DOHH2 (cell line): Measurements from ENCODE around the gene CDKAL1.

Experiments used
- H3F3A ChIP-seq: fragments of 200-600 bp; sonication (generic), shearing (Covaris generic); 2 replicates; pipeline ENCODE4 v1.6.0; 2016; ENCODE audit warnings: antibody characterized with exemption, mild to moderate bottlenecking; ENCODE audit not compliant: control insufficient read depth, insufficient read depth
- H3K27ac ChIP-seq: fragments of 200-600 bp; sonication (generic); 2 replicates; pipeline ENCODE4 v1.5.1; 2014; ENCODE audit warnings: low read depth, mild to moderate bottlenecking, low read length, moderate library complexity
- H3K27me3 ChIP-seq: fragments of 200-600 bp; sonication (generic); 2 replicates; pipeline ENCODE4 v1.6.1; 2014; ENCODE audit warnings: mild to moderate bottlenecking, low read length, mixed read lengths; ENCODE audit not compliant: control insufficient read depth
- H3K36me3 ChIP-seq: fragments of 200-600 bp; sonication (generic); 2 replicates; pipeline ENCODE4 v1.6.1; 2014; ENCODE audit warnings: mild to moderate bottlenecking, low read length, moderate library complexity, mixed read lengths; ENCODE audit not compliant: control insufficient read depth
- H3K4me1 ChIP-seq: fragments of 200-600 bp; sonication (generic); 2 replicates; pipeline ENCODE4 v1.6.1; 2014; ENCODE audit warnings: mild to moderate bottlenecking, low read length, mixed read lengths; ENCODE audit not compliant: control insufficient read depth
- H3K4me2 ChIP-seq: fragments of 200-600 bp; sonication (generic); 2 replicates; pipeline ENCODE4 v1.6.0; 2014; ENCODE audit warnings: mild to moderate bottlenecking, low read length, moderate library complexity
- H3K4me3 ChIP-seq: fragments of 200-600 bp; sonication (generic); 2 replicates; pipeline ENCODE4 v1.5.1; 2014; ENCODE audit warnings: mild to moderate bottlenecking, low read length, mixed read lengths
- H3K79me2 ChIP-seq: fragments of 200-600 bp; sonication (generic); 2 replicates; pipeline ENCODE4 v1.6.1; 2014; ENCODE audit warnings: mild to moderate bottlenecking, low read length, mixed read lengths; ENCODE audit not compliant: control insufficient read depth
- H3K9me2 ChIP-seq: fragments of 200-600 bp; sonication (generic); replicated peaks from 2 replicates; pipeline ENCODE4 v1.6.1; 2014; ENCODE audit warnings: mild to moderate bottlenecking, low read length, mixed read lengths; ENCODE audit not compliant: control insufficient read depth
- H3K9me3 ChIP-seq: fragments of 200-600 bp; sonication (generic); 2 replicates; pipeline ENCODE4 v1.6.1; 2014; ENCODE audit warnings: antibody characterized with exemption, low read length, mixed read lengths; ENCODE audit not compliant: control insufficient read depth, insufficient read depth
- H4K20me1 ChIP-seq: fragments of 200-600 bp; sonication (generic); 2 replicates; pipeline ENCODE4 v1.6.0; 2014; ENCODE audit warnings: low read depth, mild to moderate bottlenecking, antibody characterized with exemption, low read length, moderate library complexity; ENCODE audit not compliant: control insufficient read depth, insufficient read depth
- EZH2phosphoT487 ChIP-seq: fragments of 200-600 bp; sonication (generic); IDR thresholded peaks from 2 replicates; pipeline ENCODE4 v1.6.1; 2017; ENCODE audit warnings: borderline replicate concordance, mild to moderate bottlenecking, antibody characterized with exemption, low read length, moderate library complexity, mixed read lengths
- TF ChIP-seq, protein P1 (sequence below): fragments of 200-600 bp; sonication (generic); IDR thresholded peaks from one replicate; pipeline ENCODE4 v1.5.1; 2014; ENCODE audit warnings: antibody characterized with exemption, mild to moderate bottlenecking, low read depth, low read length; ENCODE audit not compliant: poor library complexity, severe bottlenecking

Gene CDKAL1

DNA sequence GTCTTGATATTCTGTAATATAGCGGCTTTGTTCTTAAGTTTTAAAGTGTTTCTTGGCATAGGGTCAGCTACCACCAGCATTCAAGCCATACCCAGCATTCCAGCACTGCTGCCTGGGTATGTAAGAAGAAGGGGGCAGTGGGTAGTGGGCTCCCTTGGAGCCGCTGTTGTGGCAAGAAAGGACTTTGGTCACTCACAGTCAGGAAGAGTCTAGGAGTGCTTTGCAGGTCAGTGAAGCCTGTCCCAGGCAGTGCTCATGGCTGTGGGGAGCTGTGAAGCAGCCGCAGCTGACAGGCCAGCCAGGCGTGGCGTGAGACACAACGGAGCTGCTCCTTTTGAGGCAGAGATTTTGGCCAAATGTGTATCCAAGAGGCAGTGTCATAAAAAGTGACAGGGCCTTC, 512.0 kb downstream of the CDKAL1 start:
- Histone ChIP-seq H3K36me3 (no peaks in the 10 kb centered on the region), H3K9me3 (no peaks in the 10 kb centered on the region), H3K27ac (no peak overlapping the region), H3K27me3 (no peaks in the 10 kb centered on the region), H3K4me3 (no peak overlapping the region), H3K79me2 (no peaks in the 10 kb centered on the region), H3K4me1 (no peaks in the 10 kb centered on the region), H3K4me2 (no peak overlapping the region), H3K9me2 (no peaks in the 10 kb centered on the region), H4K20me1 (no peaks in the 10 kb centered on the region), H3F3A (no peaks in the 10 kb centered on the region)
- TF ChIP-seq EZH2phosphoT487: no peak
- TF ChIP-seq, protein P1, sequence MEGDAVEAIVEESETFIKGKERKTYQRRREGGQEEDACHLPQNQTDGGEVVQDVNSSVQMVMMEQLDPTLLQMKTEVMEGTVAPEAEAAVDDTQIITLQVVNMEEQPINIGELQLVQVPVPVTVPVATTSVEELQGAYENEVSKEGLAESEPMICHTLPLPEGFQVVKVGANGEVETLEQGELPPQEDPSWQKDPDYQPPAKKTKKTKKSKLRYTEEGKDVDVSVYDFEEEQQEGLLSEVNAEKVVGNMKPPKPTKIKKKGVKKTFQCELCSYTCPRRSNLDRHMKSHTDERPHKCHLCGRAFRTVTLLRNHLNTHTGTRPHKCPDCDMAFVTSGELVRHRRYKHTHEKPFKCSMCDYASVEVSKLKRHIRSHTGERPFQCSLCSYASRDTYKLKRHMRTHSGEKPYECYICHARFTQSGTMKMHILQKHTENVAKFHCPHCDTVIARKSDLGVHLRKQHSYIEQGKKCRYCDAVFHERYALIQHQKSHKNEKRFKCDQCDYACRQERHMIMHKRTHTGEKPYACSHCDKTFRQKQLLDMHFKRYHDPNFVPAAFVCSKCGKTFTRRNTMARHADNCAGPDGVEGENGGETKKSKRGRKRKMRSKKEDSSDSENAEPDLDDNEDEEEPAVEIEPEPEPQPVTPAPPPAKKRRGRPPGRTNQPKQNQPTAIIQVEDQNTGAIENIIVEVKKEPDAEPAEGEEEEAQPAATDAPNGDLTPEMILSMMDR: no peak

GRCh38 chr6:21048047-21048446, 513.8 kb downstream of the CDKAL1 start:
- no peak overlapping the region for H3K4me3 ChIP-seq
- H3K79me2 ChIP-seq: no peaks in the 10 kb centered on the region
- H3K36me3 ChIP-seq: no peaks in the 10 kb centered on the region
- H3K4me1 ChIP-seq: no peaks in the 10 kb centered on the region
- H3K27me3 ChIP-seq: no peaks in the 10 kb centered on the region
- H3K9me2 ChIP-seq: no peaks in the 10 kb centered on the region
- no peak overlapping the region for H3K27ac ChIP-seq
- TF ChIP-seq, protein P1: no peak
- no peaks in the 10 kb centered on the region for H4K20me1 ChIP-seq
- H3K9me3 ChIP-seq: no peaks in the 10 kb centered on the region
- no peaks in the 10 kb centered on the region for H3F3A ChIP-seq
- H3K4me2 ChIP-seq: no peak overlapping the region

- Histone ChIP-seq H3K4me1 (no peaks in the 10 kb centered on the region), H3K27me3 (no peaks in the 10 kb centered on the region)
Measured at GRCh38 chr6:21049148-21049547, 514.9 kb downstream of the CDKAL1 start.

More at GRCh38 chr6:21049148-21049547, 514.9 kb downstream of the CDKAL1 start:
- Histone ChIP-seq H3K9me3 (no peaks in the 10 kb centered on the region), H3K9me2 (no peaks in the 10 kb centered on the region), H3K4me2 (no peak overlapping the region), H3K4me3 (no peak overlapping the region), H3K79me2 (no peaks in the 10 kb centered on the region), H4K20me1 (no peaks in the 10 kb centered on the region), H3K36me3 (no peaks in the 10 kb centered on the region), H3F3A (no peaks in the 10 kb centered on the region), H3K27ac (no peak overlapping the region)
- TF ChIP-seq, protein P1: no peak
- TF ChIP-seq EZH2phosphoT487: no peak
